Activated CD4-positive, CD25-positive, alpha-beta regulatory T cell (primary cell): ENCODE results near the gene ASB8.
"Not testable (repeated sequence)": the region's sequence is repeated elsewhere in the genome, so short reads cannot be mapped to it uniquely, and the experiment has no call there.

Source experiments
- DNase-seq, 4 experiments: peaks; one replicate each; lab custom pipeline; 2025; lab: John Stamatoyannopoulos, UW

The ASB8 gene

DNA sequence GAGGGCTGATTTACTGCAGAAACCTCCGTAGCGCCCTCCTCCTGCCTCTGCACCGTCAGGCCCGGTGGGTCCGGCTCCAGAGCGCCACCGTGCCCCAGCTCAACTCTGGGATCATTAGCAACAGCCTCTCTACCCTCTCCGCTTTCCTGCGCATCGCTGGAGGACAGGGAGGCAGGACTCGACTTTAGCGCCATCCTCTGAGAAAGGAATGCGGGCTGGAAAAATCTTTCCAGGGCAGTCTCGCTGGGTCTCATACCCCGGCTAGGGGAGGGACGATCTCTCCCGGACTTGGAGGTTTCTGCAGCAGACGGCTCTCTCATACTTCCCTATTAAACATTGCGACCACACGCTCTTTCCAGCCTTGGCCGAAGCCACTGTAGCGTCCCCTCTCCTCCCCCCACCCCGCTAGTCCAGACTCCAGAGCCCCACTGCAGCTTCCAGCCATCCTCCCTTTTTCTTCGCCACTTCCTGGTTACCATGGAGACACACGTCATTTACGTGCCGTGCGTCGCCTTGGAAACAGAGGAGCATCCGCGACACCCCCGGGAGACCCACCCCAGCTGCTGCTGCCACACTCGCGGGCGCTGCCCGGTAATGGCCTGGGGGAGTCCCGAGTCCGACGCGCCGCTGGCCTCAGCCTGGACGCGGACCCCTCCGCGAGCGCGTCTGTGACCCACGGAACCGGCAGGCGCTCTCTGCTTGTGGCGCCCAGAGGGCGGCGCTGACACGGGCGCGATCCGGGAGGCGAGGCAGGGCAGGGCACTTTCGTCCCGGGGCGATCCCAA lies 26.0 kb upstream of the ASB8 start, which contains the start of gene CCDC184:
Gene CCDC184, plus strand, starts transcription at position 554 of the 785 bp plus-strand sequence. CDS start 479 bp downstream, outside the sequence.
- DNase-seq, result peak in 3 of 4 experiments; percentile 30 to 57 (median 35)

DNA sequence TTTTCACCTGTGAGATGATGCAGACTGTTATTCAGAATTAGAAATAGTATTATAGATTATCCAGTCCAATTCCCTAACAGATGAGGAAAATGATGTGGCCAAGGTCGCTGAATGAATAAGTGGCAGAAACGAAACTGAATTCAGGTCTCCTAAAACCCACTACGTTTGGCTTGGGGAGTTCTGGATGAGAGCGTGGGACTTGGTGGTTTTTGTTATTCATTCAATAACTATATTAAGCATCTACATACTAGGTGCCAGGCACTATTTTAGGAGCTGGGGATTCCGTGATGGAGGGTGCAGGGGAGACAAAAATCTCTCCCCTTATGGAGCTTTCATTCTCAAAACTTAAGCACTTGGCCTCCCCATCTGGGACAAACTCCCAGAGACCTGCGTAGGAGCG lies 25.3 kb upstream of the ASB8 start:
- no peak for DNase-seq

DNA sequence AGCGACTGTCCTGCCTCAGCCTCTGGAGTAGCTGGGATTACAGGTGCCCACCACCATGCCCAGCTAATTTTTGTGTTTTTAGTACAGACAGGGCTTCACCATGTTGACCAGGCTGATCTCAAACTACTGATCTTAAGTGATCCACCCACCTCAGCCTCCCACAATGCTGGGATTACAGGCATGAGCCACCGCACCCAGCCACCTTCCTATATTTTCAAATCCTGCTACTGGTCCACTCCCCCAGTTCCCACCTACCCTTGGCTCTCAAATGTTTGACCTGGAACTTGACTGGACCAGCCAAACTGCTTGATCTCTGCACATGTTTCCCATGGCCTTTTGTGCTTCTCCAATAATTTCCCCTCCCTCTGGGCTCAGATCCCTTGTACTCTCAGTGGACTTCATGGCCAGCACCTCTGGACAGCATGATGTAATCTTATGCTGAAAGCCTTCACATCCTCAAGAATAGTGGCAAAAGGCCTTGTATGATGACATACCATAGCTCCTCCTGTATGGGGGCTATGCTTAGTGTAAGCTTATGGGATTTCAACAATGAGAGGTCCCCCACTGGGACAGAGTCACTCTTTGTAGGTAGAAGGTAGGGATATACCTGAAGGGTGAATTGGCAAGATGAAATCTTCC lies 23.7 kb upstream of the ASB8 start:
- DNase-seq, result no peak

DNA sequence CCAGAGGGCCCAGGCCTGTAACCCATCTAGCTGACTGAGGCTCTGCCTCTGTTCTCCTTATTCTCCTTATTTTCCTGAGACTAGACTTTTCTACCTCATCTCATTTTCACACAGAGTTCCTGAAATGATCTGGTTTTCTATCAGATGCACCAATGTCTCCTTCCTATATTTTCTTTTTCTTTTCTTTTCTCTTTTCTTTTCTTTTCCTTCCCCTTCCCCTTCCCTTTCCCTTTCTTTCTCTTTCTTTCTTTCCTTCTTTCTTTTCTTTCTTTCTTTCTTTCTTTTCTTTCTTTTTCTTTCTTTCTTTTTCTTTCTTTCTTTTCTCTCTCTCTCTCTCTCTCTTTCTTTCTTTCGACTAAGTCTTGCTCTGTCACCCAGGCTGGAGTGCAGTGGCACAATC lies 23.1 kb upstream of the ASB8 start:
- no peak for DNase-seq

DNA sequence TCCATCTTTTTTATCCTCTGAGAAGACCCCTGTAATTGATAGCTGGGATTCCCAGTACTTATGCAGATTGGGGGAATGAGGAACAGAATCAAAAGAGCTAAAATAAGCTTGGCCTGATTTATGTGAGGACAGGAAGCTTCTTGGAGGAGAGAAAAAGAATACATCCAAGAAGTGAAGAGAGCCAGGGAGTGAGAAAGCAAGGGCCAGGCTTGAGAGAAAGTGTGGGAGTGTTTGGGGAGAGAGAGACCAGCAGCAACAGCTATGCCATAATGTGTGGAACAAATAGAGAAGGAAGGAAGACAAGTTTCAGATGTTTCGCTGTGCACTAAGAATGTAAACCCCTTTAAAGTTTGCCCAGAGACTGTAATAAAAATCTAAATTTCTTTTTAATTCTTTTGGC lies 22.2 kb upstream of the ASB8 start:
- no peak for DNase-seq

DNA sequence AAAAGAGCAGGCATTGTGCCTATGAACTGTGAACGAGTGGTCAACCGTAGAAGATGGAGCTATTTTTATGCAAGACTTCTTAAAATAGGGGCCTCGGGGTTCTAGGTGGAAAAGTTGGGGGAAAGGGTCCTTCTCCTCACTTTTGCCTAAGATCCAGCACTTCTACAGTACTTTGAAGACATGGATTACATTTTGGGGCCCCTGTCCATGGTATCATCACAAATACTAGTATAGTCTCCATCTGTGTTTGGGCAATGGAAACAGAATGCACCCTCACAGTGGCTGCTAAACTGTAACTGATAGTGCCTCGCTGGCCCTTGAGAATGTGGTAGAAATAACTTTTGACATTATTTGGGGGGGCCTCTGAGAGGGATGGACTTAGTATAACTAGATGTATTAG lies 20.7 kb upstream of the ASB8 start:
- no peak for DNase-seq

DNA sequence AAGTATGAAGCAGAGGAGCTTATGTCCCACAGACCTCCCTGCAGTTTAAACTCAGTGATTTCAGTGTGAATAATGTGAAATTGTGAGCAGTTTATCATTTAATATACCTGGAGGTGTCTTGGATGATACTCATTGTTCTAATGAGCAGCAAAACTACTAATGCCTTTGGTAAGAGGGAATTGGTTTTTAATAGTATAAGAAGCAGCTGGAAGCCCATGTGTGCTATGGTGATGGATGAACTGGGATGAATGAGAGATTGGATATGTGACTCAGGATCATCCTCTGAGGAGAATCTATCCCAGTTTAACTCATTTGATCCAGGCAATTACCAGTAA lies 19.1 kb upstream of the ASB8 start:
- no peak for DNase-seq

DNA sequence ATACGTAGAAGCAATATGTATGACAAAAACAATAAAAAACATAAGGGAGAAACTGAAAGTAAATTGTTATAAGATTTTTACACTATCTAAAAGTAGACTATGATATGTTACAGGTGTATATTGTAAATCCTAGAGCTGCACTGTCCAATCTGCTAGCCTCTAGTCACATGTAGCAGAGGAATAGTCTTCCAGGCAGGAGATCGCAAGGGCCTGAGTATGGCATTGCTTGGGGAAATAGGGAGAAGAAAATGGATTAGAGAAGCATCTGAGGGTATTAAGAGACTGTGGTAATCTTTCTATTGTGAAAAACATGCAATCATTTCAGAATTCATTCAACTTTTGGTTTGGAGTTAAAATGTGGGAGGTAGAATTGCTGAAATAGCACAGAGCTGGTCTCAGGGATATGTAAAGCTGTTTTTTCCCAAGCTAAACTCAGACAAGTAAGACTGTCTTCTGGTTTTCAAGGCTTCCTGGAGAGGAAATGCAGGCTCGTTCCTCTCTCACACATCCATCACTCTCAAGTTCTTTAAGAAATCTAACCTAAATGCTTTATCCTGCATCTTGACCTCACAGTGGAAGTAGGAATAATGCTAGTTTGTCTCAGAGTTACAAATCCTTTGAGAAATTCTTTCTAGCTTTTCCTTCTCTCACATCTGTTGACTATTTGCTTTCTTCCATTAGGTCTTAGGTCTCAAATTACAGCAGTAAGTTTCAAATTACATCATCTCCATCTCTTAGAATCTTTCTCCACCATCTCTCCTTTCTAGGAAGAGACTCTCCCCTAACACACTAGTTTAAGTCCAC lies 18.5 kb upstream of the ASB8 start:
- no peak for DNase-seq

DNA sequence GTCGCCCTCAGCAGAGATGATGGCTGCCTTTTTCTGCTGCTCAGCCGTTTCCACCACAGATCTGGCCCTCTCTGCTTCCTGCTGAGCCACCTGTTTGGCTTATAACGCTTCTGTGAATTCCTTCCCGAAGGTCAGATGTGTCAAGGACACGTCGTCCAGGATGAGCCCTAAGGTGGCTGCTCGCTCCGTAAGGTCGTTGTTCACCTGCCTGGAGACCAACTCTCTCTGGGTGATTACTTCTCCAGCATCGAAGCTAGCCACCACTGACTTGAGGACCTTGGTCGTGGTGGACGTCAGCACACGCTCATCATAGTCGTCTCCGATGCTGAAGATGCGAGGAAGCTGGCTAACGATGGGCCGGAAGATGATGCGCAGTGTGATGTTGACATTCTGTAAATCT lies 11.7 kb upstream of the ASB8 start:
- DNase-seq, result no peak

DNA sequence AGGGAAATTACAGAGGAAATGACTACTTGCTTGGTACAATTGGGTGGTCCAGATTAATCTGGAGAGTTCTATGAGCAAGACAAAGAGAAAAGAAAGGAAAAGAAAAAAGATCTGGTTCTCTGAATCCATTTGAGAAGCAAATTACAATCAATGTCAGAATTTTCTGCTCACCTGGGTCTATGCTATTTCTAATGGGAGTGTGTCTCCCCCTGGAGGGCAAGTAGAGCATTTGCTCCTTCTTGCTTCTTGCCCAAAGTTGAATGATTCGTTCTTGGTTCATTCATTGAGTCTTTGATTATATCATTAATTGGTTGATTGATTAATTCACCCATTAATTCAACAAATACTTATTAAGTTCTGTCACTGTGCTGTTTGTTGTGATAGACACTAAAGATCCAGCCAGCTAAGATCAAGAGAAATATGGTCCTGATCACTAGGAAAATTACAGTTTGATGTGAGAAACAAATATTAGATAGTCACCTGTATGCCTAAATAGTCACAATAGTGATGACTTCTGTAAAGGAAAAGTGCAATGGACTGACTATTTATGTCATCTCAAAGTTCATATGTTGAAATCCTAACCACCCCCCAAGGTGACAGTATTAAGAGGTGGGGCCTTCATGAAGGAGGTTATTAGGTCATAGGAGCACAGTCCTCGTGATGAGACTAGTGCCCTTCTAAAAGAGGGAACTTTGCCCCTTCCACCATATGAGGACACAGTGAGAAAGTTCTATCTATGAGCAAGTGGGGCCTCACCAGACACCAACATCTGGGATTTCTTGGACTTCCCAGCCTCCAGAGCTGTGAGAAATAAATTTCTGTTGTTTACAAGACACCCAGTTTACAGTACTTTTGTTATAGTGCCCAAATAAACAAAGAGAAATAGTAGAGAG lies 8.0 kb upstream of the ASB8 start:
- DNase-seq, result peak in 3 of 4 experiments; percentile 15 to 43 (median 24)

DNA sequence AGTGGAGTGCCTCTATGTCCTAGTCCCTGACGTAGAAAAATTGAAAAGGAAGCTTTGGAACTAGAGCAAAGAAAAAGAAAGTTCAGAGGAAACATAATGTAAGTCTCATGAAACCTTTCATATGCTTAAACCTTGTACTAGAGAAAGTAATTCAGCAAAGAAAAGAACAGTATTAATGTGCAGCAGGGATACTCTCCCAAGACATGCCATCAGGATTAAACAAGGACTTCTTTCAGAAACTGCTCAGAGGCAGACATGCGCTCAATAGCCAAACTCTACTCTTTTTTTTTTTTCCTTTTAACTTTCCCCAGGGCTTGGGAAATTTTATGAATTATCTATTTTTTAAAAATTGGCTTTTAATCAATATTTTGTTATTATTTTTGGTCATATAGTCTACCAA lies 7.1 kb upstream of the ASB8 start:
- DNase-seq, result no peak

DNA sequence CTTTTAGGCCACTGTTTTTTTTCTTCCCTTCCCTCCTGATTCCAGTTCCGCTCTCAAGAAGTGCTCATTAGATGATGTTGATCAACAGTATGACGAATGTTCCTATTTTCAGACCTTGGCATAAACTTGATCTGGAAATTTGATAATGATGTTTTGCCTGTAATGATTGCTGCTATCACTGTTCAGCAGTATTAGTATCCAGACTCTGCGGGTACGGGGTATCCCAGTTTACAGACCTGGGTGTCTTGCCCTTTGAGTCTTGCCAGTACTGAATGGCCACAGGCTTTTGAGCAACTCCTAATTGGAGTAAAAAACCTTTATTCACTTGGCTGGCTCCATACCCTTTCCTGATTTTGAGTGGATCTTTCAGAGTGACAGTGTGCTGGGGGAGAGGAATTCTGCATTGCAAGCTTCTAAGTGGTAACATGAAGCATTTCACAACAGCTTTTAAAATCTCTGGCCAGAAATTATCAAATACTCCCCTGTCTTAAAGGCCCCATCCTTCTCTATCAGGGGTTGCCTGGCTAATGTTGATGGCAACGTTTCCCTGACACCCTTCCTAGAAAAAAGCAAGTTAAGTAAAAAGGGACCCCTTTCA lies 5.9 kb upstream of the ASB8 start:
- no peak for DNase-seq

DNA sequence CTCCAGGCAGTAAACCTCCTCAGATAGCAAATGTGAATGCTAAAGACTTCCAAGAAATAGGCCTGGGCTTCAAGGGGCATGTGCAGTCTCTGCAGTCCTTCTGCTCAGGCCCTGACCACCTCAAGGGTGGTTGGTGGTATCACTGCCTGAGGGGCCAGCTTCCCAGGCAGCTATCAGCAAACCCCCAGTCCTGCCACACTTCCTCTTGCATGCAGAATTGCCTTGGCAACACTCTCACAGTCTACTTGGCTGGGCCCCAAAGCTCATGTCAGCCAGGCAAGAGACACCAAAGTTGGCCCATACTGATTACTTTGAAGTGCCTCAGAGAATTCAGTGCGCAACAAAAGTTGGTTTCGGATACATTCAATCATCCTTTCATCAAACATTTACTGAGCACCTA lies 3.5 kb upstream of the ASB8 start:
- no peak for DNase-seq

DNA sequence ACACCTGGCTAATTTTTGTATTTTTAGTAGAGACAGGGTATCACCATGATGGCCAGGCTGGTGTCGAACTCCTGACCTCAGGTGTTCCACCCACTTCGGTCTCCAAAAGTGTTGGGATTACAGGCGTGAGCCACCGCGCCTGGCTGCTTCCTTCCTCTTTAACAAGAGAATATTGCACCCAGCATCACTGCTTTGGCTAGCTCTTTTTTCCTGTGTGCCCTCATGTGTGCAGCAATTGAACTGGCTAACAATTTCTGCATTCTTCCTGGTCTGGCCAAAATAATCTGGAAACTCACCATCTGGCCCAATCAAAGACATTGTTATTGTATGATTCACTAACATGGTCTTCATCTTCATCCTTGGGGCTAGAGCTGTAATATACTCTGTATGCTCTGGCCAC lies 2.7 kb upstream of the ASB8 start:
- no peak for DNase-seq

DNA sequence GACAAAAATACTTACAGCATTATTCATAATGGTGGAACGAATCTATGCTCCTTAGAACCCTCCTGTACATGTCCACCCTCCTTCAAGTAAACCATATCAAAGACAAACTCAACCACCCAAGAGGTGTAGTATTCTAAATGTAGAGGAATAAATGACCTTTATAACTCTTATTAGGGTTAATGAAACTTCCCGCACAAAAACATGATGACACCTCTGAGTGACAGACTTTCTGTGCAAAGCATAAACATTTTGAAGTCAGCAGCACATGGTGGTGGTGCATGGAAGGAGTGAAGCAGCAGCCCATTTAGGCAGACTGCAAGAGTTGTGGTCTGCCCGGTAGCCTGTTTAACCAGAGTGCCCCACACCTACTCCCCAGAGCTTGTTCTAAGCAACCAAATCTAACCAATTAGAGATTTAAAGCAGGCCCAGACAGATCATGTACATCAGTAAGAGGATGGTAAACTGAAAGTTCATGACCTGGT lies 615 bp upstream of the ASB8 start:
- no peak for DNase-seq

DNA sequence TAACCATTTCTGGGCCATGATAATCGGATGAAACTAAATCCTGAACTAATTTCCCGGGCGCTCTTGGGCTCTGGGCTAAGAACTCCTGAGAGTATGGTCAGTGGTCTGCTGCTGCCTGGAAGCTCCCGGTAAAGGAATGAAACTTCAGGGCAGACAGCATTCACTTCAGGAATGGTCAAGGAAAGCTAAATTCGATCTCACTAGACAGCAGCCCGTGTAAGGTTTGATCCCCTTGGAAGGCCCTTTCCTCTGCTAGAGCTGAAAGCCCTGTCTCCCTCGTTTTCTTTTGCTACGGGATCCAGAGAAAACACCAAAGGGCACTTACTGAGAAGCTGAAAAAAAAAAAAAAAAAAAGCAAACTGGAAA lies 680 bp downstream of the ASB8 start:
- no peak for DNase-seq

DNA sequence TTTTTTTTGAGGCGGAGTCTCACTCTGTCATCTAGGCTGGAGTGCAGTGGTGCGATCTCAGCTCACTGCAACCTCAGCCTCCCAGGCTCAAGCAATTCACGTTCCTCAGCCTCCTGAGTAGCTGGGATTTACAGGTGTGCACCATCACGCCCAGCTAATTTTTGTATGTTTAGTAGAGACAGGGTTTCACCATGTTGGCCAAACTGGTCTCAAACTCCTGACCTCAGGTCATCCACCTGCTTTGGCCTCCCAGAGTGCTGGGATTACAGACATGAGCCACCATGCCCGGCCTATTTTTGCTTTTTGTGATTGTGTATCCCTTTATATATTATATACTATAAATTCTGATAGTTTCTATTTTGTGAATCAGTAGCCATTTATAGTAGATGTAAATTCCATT lies 1.5 kb downstream of the ASB8 start:
- not testable (repeated sequence) for DNase-seq

DNA sequence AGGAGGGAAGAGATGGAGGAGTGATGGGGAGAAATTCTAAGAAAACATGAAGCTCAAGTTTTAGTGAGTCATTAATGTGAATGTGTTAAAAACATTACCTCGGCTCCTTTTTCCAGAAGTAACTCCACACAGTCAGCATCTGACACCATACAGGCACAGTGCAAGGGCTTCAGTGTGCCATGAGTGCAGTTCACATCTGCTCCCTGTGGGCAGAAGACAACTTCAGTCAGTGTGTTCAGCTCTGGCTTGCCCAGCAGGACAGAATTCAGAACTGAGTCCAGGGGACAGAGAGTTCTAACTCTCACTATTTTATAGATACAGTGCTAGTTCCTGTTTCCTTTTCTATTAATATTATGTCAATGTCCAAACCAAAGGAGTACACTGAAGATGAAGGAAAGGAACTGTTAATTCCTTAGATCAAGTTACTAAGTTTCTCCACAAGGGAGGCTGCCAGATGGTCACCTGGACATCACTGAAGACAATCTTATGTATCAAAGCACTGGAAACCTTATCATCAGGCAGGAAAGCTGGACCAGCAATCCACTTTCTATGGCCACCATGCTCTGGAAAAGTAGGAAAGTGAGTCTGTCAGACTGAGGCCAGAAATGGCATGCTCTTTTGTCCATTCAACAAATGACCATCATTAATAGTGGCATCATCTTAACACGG lies 6.1 kb downstream of the ASB8 start:
- DNase-seq, result no peak

DNA sequence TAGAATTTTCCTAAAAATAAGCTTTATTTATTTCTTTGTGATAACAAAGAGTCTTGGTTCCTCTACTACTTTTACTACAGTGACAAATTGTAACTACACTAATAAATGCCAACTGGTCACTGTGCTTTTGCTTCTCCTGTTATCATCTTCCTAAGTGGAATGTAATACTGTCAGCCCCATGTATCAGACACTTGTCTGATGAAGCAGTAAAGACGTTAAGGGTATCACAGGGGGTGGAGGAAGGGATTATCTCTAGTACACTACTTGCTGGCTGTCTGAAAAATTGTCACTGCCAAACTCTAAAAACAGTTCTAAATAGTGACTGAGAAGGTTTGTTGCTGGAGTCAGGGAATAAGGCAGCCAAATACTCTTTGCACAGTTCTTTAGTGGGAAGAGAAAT lies 11.3 kb downstream of the ASB8 start:
- no peak for DNase-seq

DNA sequence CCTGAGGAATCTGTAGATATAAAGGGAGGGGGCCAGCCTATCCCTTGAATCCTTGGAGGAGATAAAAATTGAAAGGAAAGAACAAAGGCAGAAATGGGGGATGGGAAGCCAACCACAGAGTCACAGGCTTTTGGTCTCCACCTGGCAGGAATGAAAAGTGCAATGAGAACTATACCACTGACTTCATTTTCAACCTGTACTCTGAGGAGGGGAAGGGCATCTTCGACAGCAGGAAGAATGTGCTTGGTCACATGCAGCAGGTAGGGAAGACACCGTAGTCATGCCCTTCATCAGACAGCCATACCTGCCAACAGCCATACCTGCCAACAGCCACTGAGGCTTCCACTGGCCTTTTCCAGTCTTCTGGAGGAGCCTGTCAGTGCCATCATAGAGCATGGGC lies 13.4 kb downstream of the ASB8 start:
- no peak for DNase-seq
